HepG2 (cell line): ENCODE data around the gene ARL10. TPM values are rescaled to one million over a fixed set of nuclear protein-coding genes. Genes with fewer than 3 reads are reported as not detected.

Experiments
- BCL3 ChIP-seq: sonication (generic); formaldehyde crosslinking; IDR thresholded peaks from 2 replicates; pipeline ENCODE4 v1.5.1; 2020; ENCODE audit warnings: mild to moderate bottlenecking, missing genetic modification reagents, moderate library complexity
- NFYB ChIP-seq: sonication (generic); formaldehyde crosslinking; IDR thresholded peaks from 2 replicates; pipeline ENCODE4 v1.4.0; 2020; ENCODE audit warnings: missing genetic modification reagents
- ZBTB40 ChIP-seq, 2 experiments: fragments of 450-650 bp in 1 of 2; sonication (generic) in 1 of 2; formaldehyde crosslinking in 1 of 2; IDR thresholded peaks; 2 replicates each; pipeline versions ENCODE4 v1.6.1 to v1.8.0; 2016 to 2022; ENCODE audit warnings: antibody characterized with exemption in 1 of 2, mild to moderate bottlenecking in 1 of 2, missing genetic modification reagents in 1 of 2
- ZBTB42 ChIP-seq: sonication (generic); formaldehyde crosslinking; IDR thresholded peaks from 2 replicates; pipeline ENCODE4 v1.5.0; 2020; ENCODE audit warnings: mild to moderate bottlenecking, missing genetic modification reagents
- ZNF816 ChIP-seq: sonication (generic); formaldehyde crosslinking; IDR thresholded peaks from 2 replicates; pipeline ENCODE4 v1.8.0; 2022; ENCODE audit warnings: missing genetic modification reagents, mild to moderate bottlenecking, borderline replicate concordance
- polyA plus RNA-seq, 8 experiments: library from polyadenylated mRNA; depleted of rRNA in 3 of 8; stranded (reverse) in 7 of 8; unstranded in 1 of 8; fragments of >200 nt; fragmentation: Illumina TruSeq in 4 of 8; extraction: Trizol in 4 of 8; gene quantifications; 2 replicates each; pipeline versions ENCODE4 v1.2.1 to v1.2.3, GENCODE V29; 2011 to 2016; ENCODE audit warnings: low read depth in 4 of 8, missing spikeins in 1 of 8, mixed read lengths in 1 of 8; ENCODE audit not compliant: insufficient read depth in 1 of 8
- total RNA-seq, 5 experiments: library from RNA; depleted of rRNA; stranded (reverse); fragments of >200 nt; fragmentation: Illumina TruSeq; extraction: Trizol; gene quantifications; 2 replicates each; pipeline ENCODE4 v1.2.3, GENCODE V29; 2016; ENCODE audit warnings: low read depth in 1 of 5
- TF ChIP-seq, protein P1 (sequence below): sonication (generic); formaldehyde crosslinking; IDR thresholded peaks from 2 replicates; pipeline ENCODE4 v1.5.0; 2020; ENCODE audit warnings: mild to moderate bottlenecking, missing genetic modification reagents, borderline replicate concordance
- TF ChIP-seq, protein P2 (sequence below): IDR thresholded peaks from 2 replicates; pipeline ENCODE4 v1.6.1; 2016; ENCODE audit warnings: low read depth, borderline replicate concordance
- TF ChIP-seq, protein P3 (sequence below): sonication (generic); formaldehyde crosslinking; IDR thresholded peaks from 2 replicates; pipeline ENCODE4 v1.5.1; 2020; ENCODE audit warnings: missing genetic modification reagents, mild to moderate bottlenecking, borderline replicate concordance

The ARL10 gene
- total and polyA plus RNA-seq, 2 of the 13 experiments (the other 11 are each of a cell fraction or from before 2014, with no cell fraction given): 0.18 to 0.50 TPM

DNA sequence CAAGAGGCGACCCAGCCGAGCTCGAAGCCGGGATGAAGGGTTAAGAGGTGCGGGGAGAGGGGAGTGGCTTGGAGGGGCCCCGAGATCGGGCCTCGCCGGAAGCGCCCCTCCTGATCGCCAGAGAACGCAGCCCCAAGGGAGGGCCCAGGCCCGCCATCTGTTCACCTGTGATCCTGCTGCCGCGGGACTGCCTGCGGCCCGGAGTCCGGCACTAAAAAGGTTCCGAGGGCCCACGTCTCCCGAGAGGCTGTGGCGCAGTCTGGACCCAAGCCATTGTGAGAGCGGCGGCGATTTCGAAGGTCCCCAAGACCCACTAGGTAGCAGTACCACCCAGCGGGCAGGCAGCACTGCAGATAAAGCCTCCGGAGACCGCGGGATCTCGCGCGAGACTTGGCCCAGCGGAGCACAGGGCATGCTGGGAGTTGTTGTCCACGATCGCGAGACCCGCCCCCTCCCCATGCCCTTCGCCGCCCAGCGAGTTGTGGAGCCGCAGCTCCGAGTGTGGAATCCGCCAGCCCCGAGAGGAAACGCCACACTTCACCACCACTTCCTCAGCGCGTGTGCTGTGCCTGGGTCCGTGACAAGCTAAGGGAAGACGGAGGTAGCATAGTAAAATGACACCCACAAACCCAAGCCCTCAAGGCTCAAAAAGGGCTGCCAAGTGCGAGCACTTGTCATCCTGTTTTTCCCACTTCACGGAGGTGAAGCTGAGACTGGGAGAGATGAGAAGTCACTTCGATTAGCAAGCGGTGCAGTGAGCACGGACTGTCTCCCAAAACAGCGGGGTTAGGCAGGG lies 3.7 kb upstream of the ARL10 start, which contains the start of gene KIAA1191 (continued):
- TF ChIP-seq, protein P1, sequence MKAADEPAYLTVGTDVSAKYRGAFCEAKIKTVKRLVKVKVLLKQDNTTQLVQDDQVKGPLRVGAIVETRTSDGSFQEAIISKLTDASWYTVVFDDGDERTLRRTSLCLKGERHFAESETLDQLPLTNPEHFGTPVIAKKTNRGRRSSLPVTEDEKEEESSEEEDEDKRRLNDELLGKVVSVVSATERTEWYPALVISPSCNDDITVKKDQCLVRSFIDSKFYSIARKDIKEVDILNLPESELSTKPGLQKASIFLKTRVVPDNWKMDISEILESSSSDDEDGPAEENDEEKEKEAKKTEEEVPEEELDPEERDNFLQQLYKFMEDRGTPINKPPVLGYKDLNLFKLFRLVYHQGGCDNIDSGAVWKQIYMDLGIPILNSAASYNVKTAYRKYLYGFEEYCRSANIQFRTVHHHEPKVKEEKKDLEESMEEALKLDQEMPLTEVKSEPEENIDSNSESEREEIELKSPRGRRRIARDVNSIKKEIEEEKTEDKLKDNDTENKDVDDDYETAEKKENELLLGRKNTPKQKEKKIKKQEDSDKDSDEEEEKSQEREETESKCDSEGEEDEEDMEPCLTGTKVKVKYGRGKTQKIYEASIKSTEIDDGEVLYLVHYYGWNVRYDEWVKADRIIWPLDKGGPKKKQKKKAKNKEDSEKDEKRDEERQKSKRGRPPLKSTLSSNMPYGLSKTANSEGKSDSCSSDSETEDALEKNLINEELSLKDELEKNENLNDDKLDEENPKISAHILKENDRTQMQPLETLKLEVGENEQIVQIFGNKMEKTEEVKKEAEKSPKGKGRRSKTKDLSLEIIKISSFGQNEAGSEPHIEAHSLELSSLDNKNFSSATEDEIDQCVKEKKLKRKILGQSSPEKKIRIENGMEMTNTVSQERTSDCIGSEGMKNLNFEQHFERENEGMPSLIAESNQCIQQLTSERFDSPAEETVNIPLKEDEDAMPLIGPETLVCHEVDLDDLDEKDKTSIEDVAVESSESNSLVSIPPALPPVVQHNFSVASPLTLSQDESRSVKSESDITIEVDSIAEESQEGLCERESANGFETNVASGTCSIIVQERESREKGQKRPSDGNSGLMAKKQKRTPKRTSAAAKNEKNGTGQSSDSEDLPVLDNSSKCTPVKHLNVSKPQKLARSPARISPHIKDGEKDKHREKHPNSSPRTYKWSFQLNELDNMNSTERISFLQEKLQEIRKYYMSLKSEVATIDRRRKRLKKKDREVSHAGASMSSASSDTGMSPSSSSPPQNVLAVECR (CRISPR knock-in tag): peak; percentile 95; the same call in 1 of the 2 replicates
- TF ChIP-seq, protein P2, sequence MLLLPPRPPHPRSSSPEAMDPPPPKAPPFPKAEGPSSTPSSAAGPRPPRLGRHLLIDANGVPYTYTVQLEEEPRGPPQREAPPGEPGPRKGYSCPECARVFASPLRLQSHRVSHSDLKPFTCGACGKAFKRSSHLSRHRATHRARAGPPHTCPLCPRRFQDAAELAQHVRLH: peak; percentile 77
- TF ChIP-seq ZBTB42: peak; percentile 69; the same call in 1 of the 2 replicates
- 0 out of 2 replicates have a peak, but pooled peaks have one; percentile 23 for TF ChIP-seq NFYB (CRISPR knock-in tag)
- TF ChIP-seq ZBTB40 (IDR thresholded peaks at IDR 0.05): no peak
- TF ChIP-seq ZBTB40 (CRISPR knock-in tag; IDR thresholded peaks at IDR 0.05): peak; percentile 70; the same call in 1 of the 2 replicates
- TF ChIP-seq, protein P3, sequence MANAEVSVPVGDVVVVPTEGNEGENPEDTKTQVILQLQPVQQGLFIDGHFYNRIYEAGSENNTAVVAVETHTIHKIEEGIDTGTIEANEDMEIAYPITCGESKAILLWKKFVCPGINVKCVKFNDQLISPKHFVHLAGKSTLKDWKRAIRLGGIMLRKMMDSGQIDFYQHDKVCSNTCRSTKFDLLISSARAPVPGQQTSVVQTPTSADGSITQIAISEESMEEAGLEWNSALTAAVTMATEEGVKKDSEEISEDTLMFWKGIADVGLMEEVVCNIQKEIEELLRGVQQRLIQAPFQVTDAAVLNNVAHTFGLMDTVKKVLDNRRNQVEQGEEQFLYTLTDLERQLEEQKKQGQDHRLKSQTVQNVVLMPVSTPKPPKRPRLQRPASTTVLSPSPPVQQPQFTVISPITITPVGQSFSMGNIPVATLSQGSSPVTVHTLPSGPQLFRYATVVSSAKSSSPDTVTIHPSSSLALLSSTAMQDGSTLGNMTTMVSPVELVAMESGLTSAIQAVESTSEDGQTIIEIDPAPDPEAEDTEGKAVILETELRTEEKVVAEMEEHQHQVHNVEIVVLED: peak; percentile 66
- TF ChIP-seq ZNF816 (CRISPR knock-in tag): no peak
- peak; percentile 92 for TF ChIP-seq BCL3 (CRISPR knock-in tag)
